ENCODE results near the gene SLC35E4. TPM values are rescaled to one million over a fixed set of nuclear protein-coding genes. Genes with fewer than 3 reads are reported as not detected.
"Not testable (repeated sequence)": the region's sequence is repeated elsewhere in the genome, so short reads cannot be mapped to it uniquely, and the experiment has no call there.

Gene SLC35E4, protein sequence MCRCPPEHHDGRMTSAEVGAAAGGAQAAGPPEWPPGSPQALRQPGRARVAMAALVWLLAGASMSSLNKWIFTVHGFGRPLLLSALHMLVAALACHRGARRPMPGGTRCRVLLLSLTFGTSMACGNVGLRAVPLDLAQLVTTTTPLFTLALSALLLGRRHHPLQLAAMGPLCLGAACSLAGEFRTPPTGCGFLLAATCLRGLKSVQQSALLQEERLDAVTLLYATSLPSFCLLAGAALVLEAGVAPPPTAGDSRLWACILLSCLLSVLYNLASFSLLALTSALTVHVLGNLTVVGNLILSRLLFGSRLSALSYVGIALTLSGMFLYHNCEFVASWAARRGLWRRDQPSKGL
- polyA plus RNA-seq: 1 to 10 TPM in 2 of 4 donors, under 1 TPM in 2; 0.54 to 2.2 (median 1.4) TPM
- long read RNA-seq, donor 1, partial matches to known transcripts: 0 of 5 reads
- long read RNA-seq, donor 1, other reads (novel, unspliced or antisense): 5 of 5 reads
- long read RNA-seq, donor 2: 0 reads
- long read RNA-seq, donor 3: 0 reads
- long read RNA-seq, donor 4: 0 reads
- long read RNA-seq, donor 5: 0 reads
- long read RNA-seq, donor 6: 0 reads
- long read RNA-seq, donor 7, partial matches to known transcripts: 0 of 1 reads
- long read RNA-seq, donor 7, other reads (novel, unspliced or antisense): 0 of 1 reads
- long read RNA-seq, donor 8, partial matches to known transcripts: 0 of 1 reads
- long read RNA-seq, donor 8, other reads (novel, unspliced or antisense): 0 of 1 reads
- long read RNA-seq, donor 9: 0 reads
- long read RNA-seq, donor 10, partial matches to known transcripts: 7 of 8 reads
- long read RNA-seq, donor 10, other reads (novel, unspliced or antisense): 0 of 8 reads

DNA sequence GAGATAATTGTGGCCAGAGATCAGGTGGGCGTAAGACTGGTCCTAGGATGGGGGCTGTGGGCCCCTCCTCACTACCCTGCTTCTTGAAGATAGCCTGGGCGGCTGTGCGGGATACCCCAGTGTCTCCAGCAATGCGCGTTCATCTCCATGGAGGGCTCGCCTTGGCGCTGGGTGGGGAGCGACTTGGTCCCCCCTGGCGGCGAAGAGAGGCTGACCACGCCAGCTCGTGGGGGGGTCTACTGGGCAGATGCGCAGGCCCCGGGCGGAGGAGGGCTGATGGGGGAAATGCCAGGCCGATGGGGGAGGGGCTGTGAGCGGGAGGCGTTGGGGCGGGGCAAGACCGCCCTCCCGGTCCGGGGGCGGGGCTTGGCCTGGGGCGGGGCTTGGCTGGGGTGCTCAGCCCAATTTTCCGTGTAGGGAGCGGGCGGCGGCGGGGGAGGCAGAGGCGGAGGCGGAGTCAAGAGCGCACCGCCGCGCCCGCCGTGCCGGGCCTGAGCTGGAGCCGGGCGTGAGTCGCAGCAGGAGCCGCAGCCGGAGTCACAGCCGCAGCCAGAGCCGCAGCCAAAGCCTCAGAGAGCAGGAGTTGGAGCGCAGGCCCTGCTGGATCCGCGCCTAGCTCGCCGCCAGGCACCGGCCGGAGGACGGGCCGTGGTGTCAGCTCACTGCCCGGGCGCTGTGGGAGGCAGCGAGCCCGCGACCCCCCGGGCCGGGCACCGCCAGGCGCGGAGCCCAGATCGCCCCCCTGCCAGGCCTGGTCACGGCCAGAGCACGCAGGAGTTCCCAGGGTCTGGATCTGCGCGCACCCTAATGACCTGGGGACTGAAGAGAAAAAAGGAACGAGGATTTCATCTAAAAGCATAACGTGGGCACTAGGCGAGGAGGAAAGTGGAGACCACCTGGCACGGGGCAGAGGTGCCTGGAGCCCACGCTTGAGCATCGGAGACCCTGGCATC, at the start of gene SLC35E4:
Gene SLC35E4 (plus strand): TSS at position 509 of the 953 bp plus-strand sequence. CDS start 670 bp downstream, outside the sequence.
- Histone ChIP-seq H3K4me3 (ENCODE audit: low read depth in 1 of 3, low read length in 3 of 3) (peak within 1 kb of the TSS; percentile 32 to 59 (median 33)), H3K9me3 (ENCODE audit: control insufficient read depth in 2 of 2, insufficient read depth in 1 of 2, low read depth in 1 of 2, low read length in 1 of 2) (peaks cover 0 to 3% of the 10 kb centered on the region in 2 donors), H3K36me3 (ENCODE audit: control insufficient read depth in 3 of 3, insufficient read depth in 2 of 3, low read depth in 1 of 3, low read length in 3 of 3) (no peaks in the 10 kb centered on the region), H3K4me1 (ENCODE audit: control insufficient read depth in 3 of 3, insufficient read depth in 2 of 3, low read depth in 1 of 3, low read length in 2 of 3) (peaks cover 4 to 21% (median 5%) of the 10 kb centered on the region in 3 donors), H3K27ac (ENCODE audit: low read depth in 1 of 3, low read length in 2 of 3) (peak within 1 kb of the TSS; percentile 69 to 83 (median 72)), H3K27me3 (ENCODE audit: control insufficient read depth in 3 of 3, insufficient read depth in 3 of 3, low read length in 3 of 3) (no peaks in the 10 kb centered on the region)
- 1 to 2% (median 1%) methylated on average over 52 to 75 of the region's 75 CpGs for WGBS, 3 donors
- DNase-seq: peak; percentile 83 to 88
- FAIRE-seq: no peak

DNA sequence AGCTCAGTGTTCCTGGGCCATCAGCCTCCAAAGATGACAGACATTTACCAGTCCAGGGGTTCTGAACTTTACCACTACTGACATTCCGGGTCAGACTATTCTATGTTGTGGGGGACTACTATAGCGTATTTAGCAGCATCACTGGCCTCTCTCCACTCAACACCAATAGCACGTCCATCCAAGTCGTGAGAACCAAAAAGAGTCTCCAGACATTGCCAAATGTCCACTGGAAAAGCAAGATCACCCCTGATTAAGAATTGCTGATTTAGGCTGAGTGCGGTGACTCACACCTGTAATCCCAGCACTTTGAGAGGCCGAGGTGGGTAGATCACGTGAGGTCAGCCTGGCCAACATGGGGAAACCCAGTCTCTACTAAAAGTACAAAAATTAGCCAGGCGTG, 49.2 kb upstream of the SLC35E4 start:
- Histone ChIP-seq H3K27ac (ENCODE audit: low read depth in 1 of 3, low read length in 2 of 3) (no peak overlapping the region), H3K4me1 (ENCODE audit: control insufficient read depth in 3 of 3, insufficient read depth in 2 of 3, low read depth in 1 of 3, low read length in 2 of 3) (peaks cover 0 to 9% (median 6%) of the 10 kb centered on the region in 3 donors), H3K27me3 (ENCODE audit: control insufficient read depth in 3 of 3, insufficient read depth in 3 of 3, low read length in 3 of 3) (no peaks in the 10 kb centered on the region), H3K36me3 (ENCODE audit: control insufficient read depth in 3 of 3, insufficient read depth in 2 of 3, low read depth in 1 of 3, low read length in 3 of 3) (peaks cover 16 to 79% (median 31%) of the 10 kb centered on the region in 3 donors), H3K4me3 (ENCODE audit: low read depth in 1 of 3, low read length in 3 of 3) (no peak overlapping the region), H3K9me3 (ENCODE audit: control insufficient read depth in 2 of 2, insufficient read depth in 1 of 2, low read depth in 1 of 2, low read length in 1 of 2) (no peaks in the 10 kb centered on the region)
- 90 to 95% (median 94%) methylated on average over 8 of the region's 8 CpGs for WGBS, 3 donors
- DNase-seq (no peak), FAIRE-seq (no peak)

DNA sequence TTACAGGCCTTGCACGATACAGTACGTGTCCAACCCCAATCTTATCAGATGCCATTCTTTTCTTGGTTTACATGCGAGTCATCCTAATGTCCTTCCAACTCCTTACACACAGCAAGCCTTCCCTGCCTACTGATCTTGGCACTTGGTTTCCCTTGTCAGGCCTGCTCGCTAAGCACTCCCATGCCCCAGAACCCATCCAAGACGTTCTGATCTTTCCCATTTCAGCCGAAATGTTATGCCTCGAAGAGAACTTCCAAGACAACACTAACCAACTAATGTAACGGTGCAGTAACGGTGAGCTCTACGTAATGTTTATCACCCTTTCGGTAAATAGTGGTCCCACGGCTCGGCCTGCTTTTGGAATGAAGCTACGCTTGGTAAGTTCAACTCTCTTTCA, 44.4 kb upstream of the SLC35E4 start:
- no peaks in the 10 kb centered on the region for H3K27me3 ChIP-seq (ENCODE audit: control insufficient read depth in 3 of 3, insufficient read depth in 3 of 3, low read length in 3 of 3)
- no peak for FAIRE-seq
- WGBS, 3 donors: 2 to 5% (median 4%) methylated on average over 14 of the region's 14 CpGs

DNA sequence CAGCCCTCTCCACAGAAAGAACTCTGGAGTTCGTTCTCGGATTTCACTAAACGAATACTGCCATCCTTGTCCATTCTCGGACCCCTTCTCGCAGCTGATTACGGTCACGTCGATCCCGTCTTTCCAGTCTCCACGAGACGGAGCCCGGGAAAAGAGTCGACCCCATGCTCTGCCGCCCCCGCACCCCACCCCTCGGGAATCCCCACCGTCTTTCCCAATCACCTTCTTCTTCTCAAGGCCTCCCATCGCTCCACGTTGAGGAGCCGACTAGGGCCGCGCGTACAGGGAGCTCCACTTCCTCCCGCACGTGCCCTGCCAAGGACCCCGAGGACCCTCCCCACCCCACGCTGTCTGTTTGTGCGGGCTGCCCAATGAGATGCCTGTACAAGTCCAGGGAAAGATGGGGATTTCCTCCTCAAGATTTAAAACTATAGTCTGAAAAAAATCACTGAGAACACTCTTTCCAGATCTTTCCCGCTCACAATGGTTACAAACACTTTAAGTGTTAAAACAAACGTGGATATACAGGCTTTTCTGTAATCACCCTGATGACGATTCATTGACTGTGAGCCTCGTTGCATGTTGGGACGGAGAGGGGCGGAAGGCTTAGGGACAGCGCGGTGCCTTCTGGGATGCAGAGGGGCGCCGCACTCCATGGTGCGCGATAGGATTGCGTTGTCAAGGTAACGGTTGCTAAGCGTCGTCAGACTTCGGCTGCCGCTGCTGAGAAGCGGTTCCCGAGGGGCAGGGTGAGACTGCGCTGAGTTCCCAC, 43.8 kb upstream of the SLC35E4 start, which contains the start of gene PES1:
Gene PES1 (minus strand): TSS at position 323 of the 772 bp plus-strand sequence. CDS start 77 bp downstream, at position 246.
- Histone ChIP-seq H3K27ac (ENCODE audit: low read depth in 1 of 3, low read length in 2 of 3) (peak within 1 kb of the TSS in 2 of 3 donors; percentile 65 to 73), H3K4me3 (ENCODE audit: low read depth in 1 of 3, low read length in 3 of 3) (peak within 1 kb of the TSS; percentile 69 to 74 (median 70)), H3K36me3 (ENCODE audit: control insufficient read depth in 3 of 3, insufficient read depth in 2 of 3, low read depth in 1 of 3, low read length in 3 of 3) (peaks cover 4 to 26% (median 11%) of the 10 kb centered on the region in 3 donors), H3K4me1 (ENCODE audit: control insufficient read depth in 3 of 3, insufficient read depth in 2 of 3, low read depth in 1 of 3, low read length in 2 of 3) (peaks cover 0 to 13% (median 6%) of the 10 kb centered on the region in 3 donors), H3K9me3 (ENCODE audit: control insufficient read depth in 2 of 2, insufficient read depth in 1 of 2, low read depth in 1 of 2, low read length in 1 of 2) (no peaks in the 10 kb centered on the region), H3K27me3 (ENCODE audit: control insufficient read depth in 3 of 3, insufficient read depth in 3 of 3, low read length in 3 of 3) (no peaks in the 10 kb centered on the region)
- FAIRE-seq (peak; percentile 36), DNase-seq (peak; percentile 98 to 99)
- 0% methylated on average over 49 of the region's 49 CpGs for WGBS, 3 donors

More for the DNA sequence above, 44.4 kb upstream of the SLC35E4 start:
- Histone ChIP-seq H3K9me3 (ENCODE audit: control insufficient read depth in 2 of 2, insufficient read depth in 1 of 2, low read depth in 1 of 2, low read length in 1 of 2) (no peaks in the 10 kb centered on the region), H3K27ac (ENCODE audit: low read depth in 1 of 3, low read length in 2 of 3) (peak overlapping the region in 2 of 3 donors; percentile 65 to 73), H3K4me1 (ENCODE audit: control insufficient read depth in 3 of 3, insufficient read depth in 2 of 3, low read depth in 1 of 3, low read length in 2 of 3) (peaks cover 0 to 13% (median 6%) of the 10 kb centered on the region in 3 donors), H3K36me3 (ENCODE audit: control insufficient read depth in 3 of 3, insufficient read depth in 2 of 3, low read depth in 1 of 3, low read length in 3 of 3) (peaks cover 4 to 32% (median 15%) of the 10 kb centered on the region in 3 donors), H3K4me3 (ENCODE audit: low read depth in 1 of 3, low read length in 3 of 3) (peak overlapping the region; percentile 69 to 74 (median 70))
- peak in 1 of 2 donors; percentile 9 for DNase-seq

DNA sequence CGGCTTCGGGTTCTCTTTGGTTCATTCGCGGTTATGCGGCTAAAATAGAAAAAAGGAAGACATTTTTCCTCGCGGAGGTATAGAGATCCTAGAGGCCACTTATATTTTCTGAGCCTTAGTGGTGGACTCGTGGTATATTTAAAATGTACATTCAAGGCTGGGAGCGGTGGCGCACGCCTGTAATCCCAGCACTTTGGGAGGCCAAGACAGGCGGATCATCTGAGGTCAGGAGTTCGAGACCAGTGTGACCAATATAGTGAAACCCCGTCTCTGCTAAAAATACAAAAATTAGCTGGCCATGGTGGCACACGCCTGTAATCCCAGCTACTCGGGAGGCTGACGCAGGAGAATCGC, 43.2 kb upstream of the SLC35E4 start:
- not testable (repeated sequence) for DNase-seq; H3K27me3 ChIP-seq (ENCODE audit: control insufficient read depth in 3 of 3, insufficient read depth in 3 of 3, low read length in 3 of 3); FAIRE-seq; H3K9me3 ChIP-seq (ENCODE audit: control insufficient read depth in 2 of 2, insufficient read depth in 1 of 2, low read depth in 1 of 2, low read length in 1 of 2); H3K4me3 ChIP-seq (ENCODE audit: low read depth in 1 of 3, low read length in 3 of 3); H3K27ac ChIP-seq (ENCODE audit: low read depth in 1 of 3, low read length in 2 of 3)
- 28 to 34% (median 30%) methylated on average over 18 of the region's 18 CpGs for WGBS, 3 donors
- H3K4me1 ChIP-seq (ENCODE audit: control insufficient read depth in 3 of 3, insufficient read depth in 2 of 3, low read depth in 1 of 3, low read length in 2 of 3): peaks cover 0 to 13% (median 6%) of the 10 kb centered on the region in 3 donors
- peaks cover 0 to 21% (median 6%) of the 10 kb centered on the region in 3 donors for H3K36me3 ChIP-seq (ENCODE audit: control insufficient read depth in 3 of 3, insufficient read depth in 2 of 3, low read depth in 1 of 3, low read length in 3 of 3)

DNA sequence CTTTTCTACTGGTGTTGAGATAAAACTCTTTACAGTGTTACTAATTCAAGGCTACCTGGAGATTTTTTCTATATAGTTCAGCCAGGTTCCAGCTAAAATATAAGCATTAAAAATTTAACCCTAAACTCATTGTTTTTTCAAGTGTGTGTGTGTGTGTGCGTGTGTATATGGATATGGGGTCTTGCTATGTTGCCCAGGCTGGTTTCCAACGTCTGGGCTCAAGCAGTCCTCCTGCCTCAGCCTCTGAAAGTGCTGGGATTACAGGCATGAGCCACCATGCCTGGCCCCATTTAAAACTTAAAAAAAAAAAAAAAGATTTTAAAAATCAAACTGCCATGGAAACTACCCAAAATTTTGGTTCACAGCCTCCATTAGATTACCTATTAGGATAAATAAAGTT, 39.4 kb upstream of the SLC35E4 start:
- no peaks in the 10 kb centered on the region for H3K9me3 ChIP-seq (ENCODE audit: control insufficient read depth in 2 of 2, insufficient read depth in 1 of 2, low read depth in 1 of 2, low read length in 1 of 2)
- H3K27me3 ChIP-seq (ENCODE audit: control insufficient read depth in 3 of 3, insufficient read depth in 3 of 3, low read length in 3 of 3): no peaks in the 10 kb centered on the region
- H3K36me3 ChIP-seq (ENCODE audit: control insufficient read depth in 3 of 3, insufficient read depth in 2 of 3, low read depth in 1 of 3, low read length in 3 of 3): no peaks in the 10 kb centered on the region
- H3K27ac ChIP-seq (ENCODE audit: low read depth in 1 of 3, low read length in 2 of 3): no peak overlapping the region
- FAIRE-seq: no peak
- WGBS, 3 donors: 49 to 57% (median 52%) methylated on average over 2 of the region's 2 CpGs
- H3K4me3 ChIP-seq (ENCODE audit: low read depth in 1 of 3, low read length in 3 of 3): no peak overlapping the region
- peaks cover 0 to 4% (median 0%) of the 10 kb centered on the region in 3 donors for H3K4me1 ChIP-seq (ENCODE audit: control insufficient read depth in 3 of 3, insufficient read depth in 2 of 3, low read depth in 1 of 3, low read length in 2 of 3)
- DNase-seq: no peak

DNA sequence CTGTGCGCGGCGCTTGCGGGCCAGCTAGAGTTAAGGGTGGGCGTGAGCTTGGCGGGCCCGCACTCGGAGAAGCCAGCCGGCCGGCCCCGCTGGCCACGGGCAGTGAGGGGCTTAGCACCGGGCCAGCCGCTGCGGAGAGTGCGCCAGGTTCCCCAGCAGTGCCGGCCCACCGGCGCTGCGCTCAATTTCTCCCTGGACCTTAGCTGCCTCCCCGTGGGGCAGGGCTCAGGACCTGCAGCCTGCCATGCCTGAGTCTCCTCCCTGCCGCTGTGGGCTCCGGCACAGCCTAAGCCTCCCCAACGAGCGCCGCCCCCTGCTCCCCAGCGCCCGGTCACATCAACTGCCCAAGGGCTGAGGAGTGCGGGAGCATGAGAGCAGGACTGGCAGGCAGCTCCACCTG, 38.7 kb upstream of the SLC35E4 start:
- no peak for FAIRE-seq
- Histone ChIP-seq H3K4me1 (ENCODE audit: control insufficient read depth in 3 of 3, insufficient read depth in 2 of 3, low read depth in 1 of 3, low read length in 2 of 3) (peaks cover 0 to 4% (median 0%) of the 10 kb centered on the region in 3 donors), H3K27ac (ENCODE audit: low read depth in 1 of 3, low read length in 2 of 3) (no peak overlapping the region), H3K27me3 (ENCODE audit: control insufficient read depth in 3 of 3, insufficient read depth in 3 of 3, low read length in 3 of 3) (no peaks in the 10 kb centered on the region), H3K9me3 (ENCODE audit: control insufficient read depth in 2 of 2, insufficient read depth in 1 of 2, low read depth in 1 of 2, low read length in 1 of 2) (no peaks in the 10 kb centered on the region), H3K36me3 (ENCODE audit: control insufficient read depth in 3 of 3, insufficient read depth in 2 of 3, low read depth in 1 of 3, low read length in 3 of 3) (no peaks in the 10 kb centered on the region), H3K4me3 (ENCODE audit: low read depth in 1 of 3, low read length in 3 of 3) (no peak overlapping the region)
- DNase-seq: no peak
- WGBS, 3 donors: 90 to 94% (median 91%) methylated on average over 25 to 29 of the region's 29 CpGs

Data from small intestine (tissue), 16 donors.